ENCODE data around the gene MACO1. TPM values are rescaled to one million over a fixed set of nuclear protein-coding genes. Genes with fewer than 3 reads are reported as not detected.
"Not testable (repeated sequence)": the region's sequence is repeated elsewhere in the genome, so short reads cannot be mapped to it uniquely, and the experiment has no call there.

Gene MACO1, protein sequence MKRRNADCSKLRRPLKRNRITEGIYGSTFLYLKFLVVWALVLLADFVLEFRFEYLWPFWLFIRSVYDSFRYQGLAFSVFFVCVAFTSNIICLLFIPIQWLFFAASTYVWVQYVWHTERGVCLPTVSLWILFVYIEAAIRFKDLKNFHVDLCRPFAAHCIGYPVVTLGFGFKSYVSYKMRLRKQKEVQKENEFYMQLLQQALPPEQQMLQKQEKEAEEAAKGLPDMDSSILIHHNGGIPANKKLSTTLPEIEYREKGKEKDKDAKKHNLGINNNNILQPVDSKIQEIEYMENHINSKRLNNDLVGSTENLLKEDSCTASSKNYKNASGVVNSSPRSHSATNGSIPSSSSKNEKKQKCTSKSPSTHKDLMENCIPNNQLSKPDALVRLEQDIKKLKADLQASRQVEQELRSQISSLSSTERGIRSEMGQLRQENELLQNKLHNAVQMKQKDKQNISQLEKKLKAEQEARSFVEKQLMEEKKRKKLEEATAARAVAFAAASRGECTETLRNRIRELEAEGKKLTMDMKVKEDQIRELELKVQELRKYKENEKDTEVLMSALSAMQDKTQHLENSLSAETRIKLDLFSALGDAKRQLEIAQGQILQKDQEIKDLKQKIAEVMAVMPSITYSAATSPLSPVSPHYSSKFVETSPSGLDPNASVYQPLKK
- 15.6 TPM for total RNA-seq
- long read RNA-seq, partial matches to known transcripts = 7 of 13 reads
- long read RNA-seq, other reads (novel, unspliced or antisense) = 5 of 13 reads

GRCh38 chr1:25430073-25430966 lies at the start of gene MACO1:
Gene MACO1 (plus strand): TSS chr1:25430897. CDS start chr1:25431099, 202 bp downstream.
- ATAC-seq = peak; percentile 96
- peak; percentile 97 for DNase-seq
- intact Hi-C loops (cut with micrococcal nuclease) = no loop called here

GRCh38 chr1:25382543-25382942 lies 48.2 kb upstream of the MACO1 start:
- DNase-seq; intact Hi-C loops (cut with micrococcal nuclease): not testable (repeated sequence)
- ATAC-seq = peak; percentile 54

- DNase-seq; intact Hi-C loops (cut with micrococcal nuclease): not testable (repeated sequence)
- peak; percentile 42 for ATAC-seq
These were observed 47.6 kb upstream of the MACO1 start for GRCh38 chr1:25383090-25383489.

DNA sequence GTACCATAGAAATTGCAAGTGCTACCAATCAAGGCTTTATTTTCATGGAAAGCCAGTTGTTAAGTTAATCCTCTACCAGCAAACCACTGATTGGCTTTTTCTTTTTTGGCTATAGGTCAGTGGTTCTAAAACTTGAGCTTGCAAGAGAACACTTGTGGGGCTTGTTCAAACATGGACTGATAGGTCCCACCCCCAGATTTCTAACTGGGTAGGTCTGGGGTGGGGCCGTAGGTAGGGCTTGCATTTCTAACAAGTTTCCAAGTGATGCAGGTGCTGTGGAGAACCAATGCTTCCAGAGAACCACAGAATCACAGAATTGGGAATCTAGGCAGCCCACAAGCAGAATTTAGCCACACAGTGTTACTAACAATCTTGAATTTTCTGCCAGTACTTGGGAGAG lies 46.8 kb upstream of the MACO1 start:
- ATAC-seq; DNase-seq; intact Hi-C loops (cut with micrococcal nuclease): not testable (repeated sequence)

DNA sequence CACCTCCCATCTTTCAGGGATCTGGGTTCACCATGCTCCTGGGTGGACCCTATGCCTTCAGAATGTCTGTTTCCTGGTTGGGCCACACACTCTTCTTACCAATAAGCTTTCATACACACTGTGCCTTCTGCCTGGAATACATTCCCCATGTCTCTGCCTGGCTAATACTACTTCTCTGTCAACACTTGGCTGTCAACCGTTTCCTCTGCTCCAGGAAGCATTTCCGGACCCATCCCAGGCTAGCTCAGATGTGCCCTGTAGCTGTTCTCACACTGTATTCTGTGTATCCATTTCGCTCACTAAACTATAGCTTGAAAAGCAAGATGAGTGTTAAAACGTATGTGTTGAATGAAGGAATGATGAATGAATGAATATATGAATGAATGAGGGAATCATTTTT lies 43.6 kb upstream of the MACO1 start:
- intact Hi-C loops (cut with micrococcal nuclease); DNase-seq: not testable (repeated sequence)
- peak; percentile 20 for ATAC-seq

DNA sequence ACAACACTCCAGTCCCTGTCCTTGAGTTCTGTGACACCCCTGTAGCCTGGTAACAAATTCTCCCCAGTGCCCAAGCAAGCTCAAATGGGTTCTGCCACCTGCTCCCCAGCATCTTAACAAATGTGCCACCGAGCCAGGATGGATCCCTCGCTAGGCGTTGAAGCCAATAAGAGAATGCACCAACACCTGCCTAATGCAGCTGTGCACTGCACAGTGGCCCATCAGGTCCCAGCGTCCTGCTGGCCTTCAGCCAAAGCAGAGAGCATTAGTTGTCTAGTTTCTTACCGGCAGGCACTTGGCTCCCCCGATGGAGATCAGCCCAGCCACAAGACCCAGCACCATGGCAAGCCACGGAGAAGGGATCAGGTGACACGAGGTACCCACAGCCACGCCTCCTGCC lies 42.0 kb upstream of the MACO1 start:
- intact Hi-C loops (cut with micrococcal nuclease); ATAC-seq: not testable (repeated sequence)

GRCh38 chr1:25389721-25390120 lies 41.0 kb upstream of the MACO1 start:
- ATAC-seq; DNase-seq; intact Hi-C loops (cut with micrococcal nuclease): not testable (repeated sequence)

More for the DNA sequence above, 42.0 kb upstream of the MACO1 start:
- not testable (repeated sequence) for DNase-seq

- ATAC-seq = no peak
- intact Hi-C loops (cut with micrococcal nuclease) = no loop called here
These were observed 37.9 kb upstream of the MACO1 start for GRCh38 chr1:25392841-25393240.

DNA sequence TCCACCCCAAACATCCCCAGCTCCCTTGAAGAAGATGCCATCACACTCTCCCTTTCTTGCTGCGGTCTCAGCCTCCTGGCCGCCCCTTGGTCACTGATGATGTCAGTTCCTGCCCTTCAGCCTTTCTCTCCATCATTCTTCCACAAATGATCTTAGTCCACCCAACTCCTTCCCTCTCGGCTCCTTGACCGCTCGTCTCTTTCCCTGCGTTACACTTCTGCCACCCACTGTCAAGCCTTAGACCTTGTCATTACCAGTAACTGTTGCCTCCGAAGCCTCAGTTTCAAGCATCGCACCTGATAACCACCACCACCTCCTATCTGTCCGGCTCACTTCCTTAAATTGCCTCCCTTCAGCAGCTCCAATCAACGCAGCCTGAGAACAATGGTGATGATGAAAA lies 33.1 kb upstream of the MACO1 start:
- DNase-seq; intact Hi-C loops (cut with micrococcal nuclease): not testable (repeated sequence)
- peak; percentile 76 for ATAC-seq

More at GRCh38 chr1:25392841-25393240, 37.9 kb upstream of the MACO1 start:
- DNase-seq = no peak

DNA sequence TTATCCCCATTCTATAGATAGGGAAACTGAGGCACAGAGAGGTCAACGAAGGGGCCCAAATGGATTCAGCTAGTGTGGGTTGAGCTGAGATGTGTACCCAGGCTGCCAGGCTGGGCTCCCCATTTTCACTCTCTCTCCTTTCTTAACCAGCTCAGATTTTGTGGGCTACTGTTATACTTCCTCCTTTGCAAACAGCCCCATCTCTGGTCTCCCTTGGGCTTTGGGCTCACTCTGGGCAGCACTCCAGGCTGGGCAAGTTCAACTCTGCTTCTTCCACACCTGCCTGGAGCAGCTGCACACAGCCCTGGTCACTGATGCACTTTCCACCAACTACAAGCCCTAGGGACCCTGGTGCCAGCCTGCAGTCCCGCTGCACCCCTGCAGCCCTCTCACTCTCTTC lies 32.6 kb upstream of the MACO1 start:
- DNase-seq; ATAC-seq; intact Hi-C loops (cut with micrococcal nuclease): not testable (repeated sequence)

DNA sequence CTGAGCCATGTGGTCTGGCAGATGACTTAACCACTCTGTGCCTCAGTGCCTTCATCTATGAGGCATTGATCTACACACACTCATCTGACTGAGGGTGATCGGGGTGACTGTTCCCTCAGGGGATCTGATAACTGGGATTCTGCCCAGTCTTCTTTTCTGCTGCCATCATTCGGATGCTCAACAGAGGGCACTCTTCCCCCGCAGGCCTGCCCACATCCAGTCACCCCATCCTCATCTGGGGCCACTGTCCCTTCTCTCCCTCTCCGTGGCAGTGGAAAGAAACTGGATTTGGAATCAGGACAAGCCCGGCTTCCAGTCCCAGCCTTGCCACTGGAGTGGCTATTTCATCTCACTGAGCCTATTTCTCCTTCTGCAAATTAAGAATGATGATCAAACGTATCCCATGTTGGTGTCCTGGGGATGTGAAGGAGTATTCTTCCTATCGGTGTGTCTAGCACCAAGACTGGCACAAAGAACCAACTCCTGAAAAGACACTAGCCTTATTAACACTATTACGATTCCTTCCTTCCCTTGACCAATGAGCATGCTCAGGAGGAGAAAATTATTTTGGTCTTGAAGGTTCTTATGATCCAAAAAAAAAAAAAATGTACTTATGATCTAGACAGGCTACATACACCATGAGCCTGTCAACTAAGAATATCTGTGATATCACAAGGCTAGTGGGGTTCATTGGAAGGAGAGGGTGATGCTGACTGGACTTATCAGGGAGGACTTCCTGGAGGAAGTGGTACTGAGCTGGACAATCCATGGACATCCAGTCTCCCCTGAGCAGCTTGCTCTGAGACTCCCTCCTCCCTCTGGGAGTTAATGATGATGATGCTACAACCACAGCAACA lies 27.5 kb upstream of the MACO1 start:
- DNase-seq; intact Hi-C loops (cut with micrococcal nuclease): not testable (repeated sequence)
- peak; percentile 71 for ATAC-seq

- not testable (repeated sequence) for ATAC-seq
These were observed 24.9 kb upstream of the MACO1 start for GRCh38 chr1:25405731-25406305.

GRCh38 chr1:25409641-25410427 lies 20.9 kb upstream of the MACO1 start:
- ATAC-seq; DNase-seq; intact Hi-C loops (cut with micrococcal nuclease): not testable (repeated sequence)

More at GRCh38 chr1:25405731-25406305, 24.9 kb upstream of the MACO1 start:
- intact Hi-C loops (cut with micrococcal nuclease); DNase-seq: not testable (repeated sequence)

GRCh38 chr1:25412872-25413623 lies 17.6 kb upstream of the MACO1 start:
- ATAC-seq; intact Hi-C loops (cut with micrococcal nuclease); DNase-seq: not testable (repeated sequence)

DNA sequence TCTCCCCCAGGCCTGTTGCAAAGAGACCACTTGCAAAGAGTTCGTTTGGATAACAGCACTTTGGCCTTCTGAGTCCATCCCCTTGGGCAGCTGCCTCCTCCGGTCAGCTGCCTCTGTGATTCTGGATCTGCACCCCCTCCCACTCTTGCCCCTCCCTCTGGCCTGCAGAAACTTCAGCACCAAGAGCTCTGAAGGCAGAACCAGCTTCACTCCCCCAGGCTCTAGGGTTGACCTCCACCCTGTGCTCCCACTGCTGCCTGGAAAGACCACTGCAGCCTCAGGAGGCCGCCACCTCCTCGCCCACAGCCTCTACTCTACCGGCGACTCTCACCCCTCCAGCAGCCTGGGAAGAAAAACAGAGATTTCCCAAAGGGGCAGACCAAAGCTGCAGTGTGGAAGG lies 16.5 kb upstream of the MACO1 start:
- ATAC-seq; intact Hi-C loops (cut with micrococcal nuclease); DNase-seq: not testable (repeated sequence)

DNA sequence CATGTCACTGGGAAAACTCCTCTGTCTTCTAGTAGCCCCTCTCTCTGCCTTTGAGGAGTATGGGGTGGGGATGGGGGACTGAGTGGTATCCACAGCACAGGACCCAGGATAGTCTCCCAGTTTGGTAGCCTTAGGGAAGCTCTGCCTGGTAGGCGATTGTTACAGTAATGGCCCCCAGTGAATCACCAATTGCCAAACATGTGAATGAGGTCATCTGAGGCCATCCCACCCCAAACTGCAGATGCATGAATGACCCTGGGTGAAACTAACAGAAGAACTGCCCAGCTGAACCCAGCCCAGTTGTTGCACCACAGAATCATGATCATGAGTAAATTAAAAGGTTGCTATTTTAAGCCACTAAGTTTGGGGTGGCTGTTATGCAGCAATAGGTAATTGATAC lies 16.1 kb upstream of the MACO1 start:
- DNase-seq; ATAC-seq; intact Hi-C loops (cut with micrococcal nuclease): not testable (repeated sequence)
